ENCODE results near the gene NOP9.

NOP9 gene

GRCh38 chr14:24272467-24272866, 27.2 kb upstream of the NOP9 start:
- no peak for TF ChIP-seq CTCF (IDR thresholded peaks at IDR 0.05)

GRCh38 chr14:24273422-24273998, 26.1 kb upstream of the NOP9 start:
- peak; percentile 32; the same call in 1 of the 2 replicates for TF ChIP-seq CTCF (IDR thresholded peaks at IDR 0.05)

- no peak for TF ChIP-seq CTCF (IDR thresholded peaks at IDR 0.05)
These were observed 25.5 kb upstream of the NOP9 start for GRCh38 chr14:24274101-24274543.

DNA sequence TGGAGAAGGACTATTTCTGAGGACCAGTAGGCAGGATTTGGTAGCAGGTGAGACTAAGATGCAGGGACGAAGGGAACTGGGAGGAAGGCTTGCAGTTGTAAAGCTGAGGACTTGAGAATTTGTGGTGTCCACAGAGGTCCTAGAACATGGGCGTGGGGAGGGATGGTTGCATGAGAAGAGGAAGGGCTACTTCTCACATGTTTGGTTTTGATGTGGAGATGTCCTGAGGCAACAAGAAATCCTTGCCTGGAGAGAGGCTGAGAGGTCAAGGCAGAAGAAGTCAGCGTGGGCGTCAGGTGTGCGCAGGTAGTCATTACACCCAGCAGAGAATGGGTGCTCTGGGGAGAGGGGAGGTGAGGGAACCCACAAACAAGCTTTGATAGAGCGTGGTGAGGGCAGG, 22.6 kb upstream of the NOP9 start:
- no peak for TF ChIP-seq CTCF (IDR thresholded peaks at IDR 0.05)

DNA sequence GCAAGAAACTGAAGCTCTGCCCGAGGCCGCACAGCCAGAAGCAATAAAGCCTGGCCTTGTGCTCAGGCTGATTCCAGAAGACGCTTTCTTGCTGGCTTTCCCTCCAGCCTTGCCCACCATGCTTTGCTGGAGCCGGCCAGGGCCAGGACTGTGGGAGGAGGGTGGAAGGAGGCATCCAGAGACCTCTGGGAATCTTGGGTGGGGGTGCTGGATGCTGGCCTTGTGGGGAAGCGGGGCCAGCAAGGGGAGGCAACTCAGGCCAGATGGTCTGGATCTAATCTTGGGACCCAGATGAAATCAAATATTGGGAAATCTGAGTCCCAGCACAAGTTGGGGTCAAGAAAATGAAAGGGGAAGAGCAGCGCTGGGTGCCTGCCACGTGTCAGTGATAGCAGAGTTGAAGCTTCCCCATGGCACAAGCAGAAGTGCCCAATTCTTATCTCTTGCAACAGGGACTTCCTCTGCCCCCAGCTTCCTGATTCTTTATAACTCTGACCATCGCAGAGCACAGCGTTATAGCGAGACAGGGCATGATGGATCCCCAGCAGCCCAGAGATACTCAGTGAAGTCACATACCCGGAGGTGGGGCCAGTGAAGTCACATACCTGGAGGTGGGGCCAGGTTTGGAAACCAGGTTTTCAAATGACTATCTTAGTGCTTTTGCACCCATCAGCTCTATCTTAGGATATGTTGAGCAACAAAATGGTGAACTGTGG, 21.9 kb upstream of the NOP9 start:
- no peak for TF ChIP-seq CTCF (IDR thresholded peaks at IDR 0.05)

GRCh38 chr14:24278424-24278823, 21.2 kb upstream of the NOP9 start:
- TF ChIP-seq CTCF (IDR thresholded peaks at IDR 0.05), result no peak

GRCh38 chr14:24279301-24280186, 20.1 kb upstream of the NOP9 start:
- peak; percentile 20; the same call in 1 of the 2 replicates for TF ChIP-seq CTCF (IDR thresholded peaks at IDR 0.05)

All from LNCAP (cell line).